Calu3 (cell line): ENCODE data around the gene CD9. TPM values are rescaled to one million over a fixed set of nuclear protein-coding genes. Genes with fewer than 3 reads are reported as not detected.

Source experiments
- BruUV-seq: library from RNA; stranded (reverse); fragments of 400-500 nt; replicated peaks from 2 replicates; lab custom pipeline; 2021; lab: Mats Ljungman, UMichigan
- CTCF ChIA-PET: fragments of 300-600 bp; sonication (Branson Sonifier 250); formaldehyde crosslinking; loops from one replicate; lab custom pipeline; 2022; ENCODE audit warnings: antibody characterized with exemption; lab: Charles Lee
- DNase-seq: peaks from one replicate; pipeline ENCODE4 v3.0.0; 2022
- H3K27ac Mint-ChIP-seq: one replicate; pipeline ENCODE4 v1.8.0; 2022; ENCODE audit warnings: mixed read lengths; ENCODE audit not compliant: unreplicated experiment
- H3K27me3 Mint-ChIP-seq: one replicate; pipeline ENCODE4 v1.8.0; 2022; ENCODE audit warnings: mixed read lengths; ENCODE audit not compliant: unreplicated experiment
- H3K36me3 Mint-ChIP-seq: one replicate; pipeline ENCODE4 v1.8.0; 2022; ENCODE audit warnings: mild to moderate bottlenecking, moderate library complexity, mixed read lengths; ENCODE audit not compliant: insufficient read depth, unreplicated experiment
- H3K4me1 Mint-ChIP-seq: one replicate; pipeline ENCODE4 v1.8.0; 2022; ENCODE audit warnings: mild to moderate bottlenecking, low read depth, mixed read lengths; ENCODE audit not compliant: unreplicated experiment
- H3K4me3 Mint-ChIP-seq: one replicate; pipeline ENCODE4 v1.8.0; 2022; ENCODE audit warnings: mild to moderate bottlenecking, low read depth, moderate library complexity, mixed read lengths; ENCODE audit not compliant: unreplicated experiment
- H3K9me3 Mint-ChIP-seq: one replicate; pipeline ENCODE4 v1.8.0; 2022; ENCODE audit warnings: low read depth, mixed read lengths; ENCODE audit not compliant: unreplicated experiment
- CTCF ChIP-seq: fragments of 200-600 bp; IDR thresholded peaks from one replicate; pipeline ENCODE4 v1.8.0; 2022; ENCODE audit warnings: antibody characterized with exemption; ENCODE audit not compliant: unreplicated experiment
- intact Hi-C: fragments of 100-400 bp; cut with micrococcal nuclease; formaldehyde crosslinking; loops from one replicate; pipeline ENCODE4 v1.10.0; 2022; ENCODE audit not compliant: unreplicated experiment
- total RNA-seq: library from RNA; stranded (reverse); gene quantifications from 2 replicates; pipeline ENCODE4 v1.2.3, GENCODE V29; 2022

The CD9 gene
- total RNA-seq, 1 experiment from 2014 or later, result 128 TPM

DNA sequence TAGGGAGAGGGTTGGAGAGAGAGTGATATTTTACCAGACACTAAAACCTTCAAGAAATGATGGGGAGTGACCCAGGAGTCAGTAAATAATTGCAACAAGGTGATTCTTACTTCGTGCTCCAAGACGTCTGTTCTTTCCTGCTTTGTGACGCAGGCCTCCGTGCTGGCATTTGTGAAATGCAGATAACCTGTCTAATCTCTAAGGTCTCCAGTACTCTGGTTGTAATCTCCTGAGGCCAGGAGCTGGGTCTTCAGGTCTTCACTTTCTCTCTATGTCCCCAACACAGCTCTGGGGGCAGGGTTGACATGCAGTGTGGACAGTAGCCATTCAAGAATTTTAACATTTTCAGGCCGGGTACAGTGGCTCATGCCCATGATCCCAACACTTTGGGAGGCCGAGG, 53.1 kb downstream of the CD9 start:
- no peak overlapping the region for H3K27ac Mint-ChIP-seq
- no peaks in the 10 kb centered on the region for H3K27me3 Mint-ChIP-seq
- no peaks in the 10 kb centered on the region for H3K9me3 Mint-ChIP-seq
- H3K36me3 Mint-ChIP-seq, result no peaks in the 10 kb centered on the region
- H3K4me3 Mint-ChIP-seq, result no peak overlapping the region
- peaks cover 13% of the 10 kb centered on the region for H3K4me1 Mint-ChIP-seq
- CTCF ChIA-PET, result no interaction called here
- no peak for DNase-seq
- TF ChIP-seq CTCF, result no peak
- intact Hi-C loops, result no loop called here
- no TSS peak for BruUV-seq

GRCh38 chr12:6254491-6254890, 54.3 kb downstream of the CD9 start:
- DNase-seq, result no peak
- no TSS peak for BruUV-seq
- Mint-ChIP-seq H3K9me3 (no peaks in the 10 kb centered on the region), H3K27me3 (no peaks in the 10 kb centered on the region), H3K27ac (no peak overlapping the region), H3K36me3 (no peaks in the 10 kb centered on the region), H3K4me1 (peaks cover 6% of the 10 kb centered on the region), H3K4me3 (no peak overlapping the region)
- intact Hi-C loops, result no loop called here
- CTCF ChIA-PET, result no interaction called here
- TF ChIP-seq CTCF, result no peak

DNA sequence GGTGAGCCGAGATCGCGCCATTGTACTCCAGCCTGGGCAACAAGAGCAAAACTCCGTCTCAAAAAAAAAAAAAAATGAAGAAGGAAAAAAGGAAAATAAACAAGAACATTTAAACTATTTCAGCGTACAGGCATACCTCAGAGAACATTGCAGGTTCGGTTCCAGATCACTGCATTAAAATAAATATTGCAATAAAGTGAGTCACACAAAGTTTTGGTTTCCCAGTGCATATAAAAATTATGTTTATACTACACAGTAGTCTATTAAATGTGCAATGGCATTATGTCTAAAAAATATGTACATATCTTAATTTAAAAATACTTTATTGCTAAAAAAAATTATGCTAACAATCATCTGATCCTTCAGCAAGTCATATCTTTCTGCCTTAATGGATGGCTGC, 56.8 kb downstream of the CD9 start:
- no peak for TF ChIP-seq CTCF
- BruUV-seq, result no TSS peak
- Mint-ChIP-seq H3K36me3 (no peaks in the 10 kb centered on the region), H3K4me1 (no peaks in the 10 kb centered on the region), H3K27ac (no peak overlapping the region), H3K27me3 (no peaks in the 10 kb centered on the region), H3K9me3 (no peaks in the 10 kb centered on the region), H3K4me3 (no peak overlapping the region)
- no peak for DNase-seq
- intact Hi-C loops, result no loop called here
- CTCF ChIA-PET, result no interaction called here

DNA sequence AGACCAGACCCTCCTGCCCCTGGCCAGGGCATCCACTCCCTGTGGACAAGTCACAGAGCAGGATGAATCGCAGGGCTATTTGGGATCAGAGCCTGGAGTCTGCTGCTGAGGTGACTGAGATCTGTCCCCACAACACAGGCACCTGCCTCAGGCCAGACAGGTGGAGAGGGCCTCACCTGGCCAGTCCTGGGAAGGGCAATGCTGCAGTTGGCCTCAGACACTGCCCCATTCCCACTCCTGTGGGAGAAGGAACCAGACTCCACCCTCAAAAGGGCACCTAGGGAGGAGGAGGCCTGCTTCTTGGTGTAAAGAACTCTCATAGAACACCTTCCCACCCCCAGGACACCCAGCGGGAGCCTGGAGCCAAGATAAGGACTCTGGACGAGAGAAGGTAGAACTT, 62.0 kb downstream of the CD9 start:
- H3K27me3 Mint-ChIP-seq, result no peaks in the 10 kb centered on the region
- H3K36me3 Mint-ChIP-seq, result no peaks in the 10 kb centered on the region
- H3K27ac Mint-ChIP-seq, result no peak overlapping the region
- DNase-seq, result no peak
- H3K4me3 Mint-ChIP-seq, result no peak overlapping the region
- TF ChIP-seq CTCF, result no peak
- H3K9me3 Mint-ChIP-seq, result no peaks in the 10 kb centered on the region
- no TSS peak for BruUV-seq
- intact Hi-C loops, result no loop called here
- H3K4me1 Mint-ChIP-seq, result peaks cover 13% of the 10 kb centered on the region
- CTCF ChIA-PET, result interaction anchor here (0.7 kb wide), 1 partner anchor 21 kb away, joined by 4 read pairs; no protein-coding TSS in a partner anchor

- Mint-ChIP-seq H3K4me1 (peaks cover 13% of the 10 kb centered on the region), H3K9me3 (no peaks in the 10 kb centered on the region), H3K36me3 (no peaks in the 10 kb centered on the region), H3K27ac (no peak overlapping the region), H3K27me3 (no peaks in the 10 kb centered on the region), H3K4me3 (no peak overlapping the region)
- DNase-seq, result no peak
- intact Hi-C loops, result no loop called here
- no TSS peak for BruUV-seq
- CTCF ChIA-PET, result no interaction called here
- TF ChIP-seq CTCF, result no peak
Measured at GRCh38 chr12:6262623-6263022, 62.4 kb downstream of the CD9 start.
